Fibroblast of lung (primary cell): ENCODE results near the gene NPR2. TPM values are rescaled to one million over a fixed set of nuclear protein-coding genes. Genes with fewer than 3 reads are reported as not detected.
A peak's percentile ranks its signal among the peaks of the same experiment; 100 is the strongest.

ENCODE experiments used
- DNase-seq, 2 donors: peaks; one replicate each; pipeline versions ENCODE4 v3.0.0 to v3.0.0-alpha.2; 2010; ENCODE audit warnings: low read depth in 2 of 2
- H2AFZ ChIP-seq: 2 replicates; pipeline ENCODE4 v1.5.1; 2012; ENCODE audit warnings: low read length, control low read depth, inconsistent platforms
- H3K27ac ChIP-seq: 2 replicates; pipeline ENCODE4 v1.5.1; 2011; ENCODE audit warnings: low read length, control low read depth; ENCODE audit not compliant: insufficient read depth
- H3K27me3 ChIP-seq: 2 replicates; pipeline ENCODE4 v1.5.1; 2011; ENCODE audit warnings: mild to moderate bottlenecking, low read length; ENCODE audit not compliant: control insufficient read depth, insufficient read depth
- H3K36me3 ChIP-seq: 2 replicates; pipeline ENCODE4 v1.5.1; 2011; ENCODE audit warnings: low read length; ENCODE audit not compliant: control insufficient read depth, insufficient read depth
- H3K4me1 ChIP-seq: 2 replicates; pipeline ENCODE4 v1.5.1; 2011; ENCODE audit warnings: low read length; ENCODE audit not compliant: control insufficient read depth, insufficient read depth; ENCODE audit errors: extremely low read depth
- H3K4me2 ChIP-seq: 2 replicates; pipeline ENCODE4 v1.5.1; 2011; ENCODE audit warnings: low read length, control low read depth; ENCODE audit not compliant: insufficient read depth; ENCODE audit errors: extremely low read depth
- H3K4me3 ChIP-seq, 4 experiments: fragments of 200-600 bp in 1 of 4; sonication (generic) in 1 of 4; replicated peaks in 1 of 4; 2 replicates each; pipeline ENCODE4 v1.5.1; 2011 to 2016; ENCODE audit warnings: low read length in 4 of 4, low read depth in 3 of 4, mild to moderate bottlenecking in 3 of 4, control low read depth in 2 of 4, inconsistent platforms in 1 of 4, mixed read lengths in 1 of 4; ENCODE audit not compliant: insufficient read depth in 1 of 4; ENCODE audit errors: control extremely low read depth in 1 of 4
- H3K79me2 ChIP-seq: 2 replicates; pipeline ENCODE4 v1.5.1; 2012; ENCODE audit warnings: mild to moderate bottlenecking, low read length, inconsistent platforms; ENCODE audit not compliant: control insufficient read depth, insufficient read depth
- H3K9ac ChIP-seq: 2 replicates; pipeline ENCODE4 v1.5.1; 2011; ENCODE audit warnings: mild to moderate bottlenecking, low read length, control low read depth; ENCODE audit not compliant: insufficient read depth
- H3K9me3 ChIP-seq: 2 replicates; pipeline ENCODE4 v1.5.1; 2012; ENCODE audit warnings: low read depth, low read length; ENCODE audit not compliant: control insufficient read depth, insufficient read depth
- H4K20me1 ChIP-seq: 2 replicates; pipeline ENCODE4 v1.5.1; 2011; ENCODE audit warnings: low read length; ENCODE audit not compliant: control insufficient read depth, insufficient read depth; ENCODE audit errors: extremely low read depth
- CTCF ChIP-seq, 2 donors: IDR thresholded peaks in 1 of 2; conservative IDR thresholded peaks in 1 of 2; 1 replicate in 1 of 2; 2 replicates in 1 of 2; pipeline ENCODE4 v1.5.1; 2011 to 2012; ENCODE audit warnings: low read length in 2 of 2, control low read depth in 1 of 2, inconsistent platforms in 1 of 2, low read depth in 1 of 2, mild to moderate bottlenecking in 1 of 2
- EZH2 ChIP-seq: IDR thresholded peaks from 2 replicates; pipeline ENCODE4 v1.5.1; 2012; ENCODE audit warnings: low read length, control low read depth, mild to moderate bottlenecking; ENCODE audit errors: missing control alignments
- polyA plus RNA-seq, 2 donors: library from polyadenylated mRNA; depleted of rRNA in 1 of 2; stranded (reverse) in 1 of 2; unstranded in 1 of 2; fragments of >200 nt; gene quantifications; 2 replicates each; pipeline ENCODE4 v1.2.1, GENCODE V29; 2011 to 2012; ENCODE audit warnings: missing spikeins in 1 of 2
- total RNA-seq: library from RNA; depleted of rRNA; stranded (reverse); fragments of >200 nt; gene quantifications from 2 replicates; pipeline ENCODE4 v1.2.1, GENCODE V29; 2014

The NPR2 gene
- total and polyA plus RNA-seq, 2 donors (not counting 1 experiment from before 2014, with no cell fraction given) = 26.3 to 47.4 TPM

- Histone ChIP-seq H3K4me2 (peak within 1 kb of the TSS; percentile 73), H2AFZ (peak within 1 kb of the TSS; percentile 90)
- TF ChIP-seq CTCF (conservative IDR thresholded peaks at IDR 0.05 in 1 of 2, IDR thresholded peaks at IDR 0.05 in 1 of 2; ENCODE audit: low read depth in 1 of 2, low read length in 2 of 2) = no peak
- TF ChIP-seq EZH2 = no peak
Measured at GRCh38 chr9:35812025-35812602, 20.7 kb downstream of the NPR2 start, which contains the start of gene SPAG8. TSS of gene SPAG8 (minus strand) at chr9:35812262. CDS start at chr9:35812147, 115 bp downstream.

GRCh38 chr9:35813434-35814105 is 22.2 kb downstream of the NPR2 start:
- Histone ChIP-seq H2AFZ (no peak overlapping the region), H3K79me2 (no peaks in the 10 kb centered on the region), H4K20me1 (no peaks in the 10 kb centered on the region), H3K4me3 (peak overlapping the region in 2 of 4 experiments; percentile 62 to 86), H3K27ac (peak overlapping the region; percentile 9), H3K9me3 (no peaks in the 10 kb centered on the region), H3K36me3 (no peaks in the 10 kb centered on the region), H3K4me1 (peaks cover 12% of the 10 kb centered on the region), H3K27me3 (peaks cover 2% of the 10 kb centered on the region), H3K9ac (no peak overlapping the region), H3K4me2 (peak overlapping the region; percentile 90)
- no peak for TF ChIP-seq EZH2
- TF ChIP-seq CTCF (conservative IDR thresholded peaks at IDR 0.05 in 1 of 2, IDR thresholded peaks at IDR 0.05 in 1 of 2; ENCODE audit: low read depth in 1 of 2, low read length in 2 of 2) = peak in 1 of 2 donors; percentile 31
- peak in 1 of 2 donors; percentile 38 for DNase-seq

More at GRCh38 chr9:35812025-35812602, 20.7 kb downstream of the NPR2 start, which contains the start of gene SPAG8:
- peak within 1 kb of the TSS; percentile 22 to 70 (median 48) for H3K4me3 ChIP-seq
- H3K9ac ChIP-seq = peak within 1 kb of the TSS; percentile 11
- H3K27me3 ChIP-seq = peaks cover 1% of the 10 kb centered on the region
- peak within 1 kb of the TSS; percentile 45 for H3K27ac ChIP-seq
- no peaks in the 10 kb centered on the region for H3K9me3 ChIP-seq
- no peaks in the 10 kb centered on the region for H4K20me1 ChIP-seq
- peak; percentile 97 for DNase-seq
- peaks cover 12% of the 10 kb centered on the region for H3K4me1 ChIP-seq
- no peaks in the 10 kb centered on the region for H3K79me2 ChIP-seq
- no peaks in the 10 kb centered on the region for H3K36me3 ChIP-seq

- Histone ChIP-seq H3K79me2 (no peaks in the 10 kb centered on the region), H3K4me1 (peaks cover 12% of the 10 kb centered on the region), H3K9me3 (no peaks in the 10 kb centered on the region), H3K4me2 (peak overlapping the region; percentile 90), H4K20me1 (no peaks in the 10 kb centered on the region), H3K27me3 (peaks cover 2% of the 10 kb centered on the region), H2AFZ (peak overlapping the region; percentile 67), H3K36me3 (no peaks in the 10 kb centered on the region), H3K4me3 (peak overlapping the region; percentile 62 to 90 (median 81)), H3K27ac (peak overlapping the region; percentile 83), H3K9ac (peak overlapping the region; percentile 80)
- TF ChIP-seq EZH2 (no peak), CTCF (conservative IDR thresholded peaks at IDR 0.05 in 1 of 2, IDR thresholded peaks at IDR 0.05 in 1 of 2; ENCODE audit: low read depth in 1 of 2, low read length in 2 of 2) (peak in 1 of 2 donors; percentile 40)
- DNase-seq = peak; percentile 41 to 64
Measured at GRCh38 chr9:35814106-35814840, 22.9 kb downstream of the NPR2 start.
